Kidney (tissue), 14 donors: ENCODE measurements around the gene TNFRSF17. TPM values are rescaled to one million over a fixed set of nuclear protein-coding genes. Genes with fewer than 3 reads are reported as not detected.

Source experiments
- DNase-seq, 5 donors: peaks; one replicate each; pipeline ENCODE4 v3.0.0-alpha.2; 2013 to 2020
- FAIRE-seq: peaks from 2 replicates; lab custom pipeline; 2012; peaks lifted over from hg19 to GRCh38; lab: Jason Lieb, UNC
- H3K27ac ChIP-seq, 2 donors: one replicate each; pipeline ENCODE4 v1.7.0; 2013; ENCODE audit warnings: low read depth in 2 of 2, low read length in 2 of 2, inconsistent platforms in 1 of 2
- H3K27me3 ChIP-seq: one replicate; pipeline ENCODE4 v1.7.1; 2013; ENCODE audit warnings: low read length, inconsistent platforms; ENCODE audit not compliant: control insufficient read depth, insufficient read depth
- H3K36me3 ChIP-seq, 3 donors: one replicate each; pipeline versions ENCODE4 v1.7.0 to v1.7.1; 2013; ENCODE audit warnings: low read length in 3 of 3, control low read depth in 1 of 3, inconsistent platforms in 1 of 3; ENCODE audit not compliant: insufficient read depth in 3 of 3, control insufficient read depth in 2 of 3
- H3K4me1 ChIP-seq, 3 donors: one replicate each; pipeline versions ENCODE4 v1.7.0 to v1.7.1; 2013; ENCODE audit warnings: low read length in 3 of 3, inconsistent platforms in 1 of 3, low read depth in 1 of 3; ENCODE audit not compliant: control insufficient read depth in 2 of 3, insufficient read depth in 2 of 3
- H3K4me3 ChIP-seq, 3 donors: one replicate each; pipeline versions ENCODE4 v1.7.0 to v1.8.1; 2013; ENCODE audit warnings: low read length in 3 of 3, control low read depth in 1 of 3, inconsistent platforms in 1 of 3
- H3K9ac ChIP-seq, 3 donors: one replicate each; pipeline versions ENCODE4 v1.7.0 to v1.7.1; 2013; ENCODE audit warnings: low read length in 3 of 3, control low read depth in 1 of 3, inconsistent platforms in 1 of 3
- H3K9me3 ChIP-seq, 3 donors: one replicate each; pipeline versions ENCODE4 v1.7.0 to v1.7.1; 2013; ENCODE audit warnings: low read length in 3 of 3, control low read depth in 1 of 3, inconsistent platforms in 1 of 3; ENCODE audit not compliant: control insufficient read depth in 2 of 3, insufficient read depth in 1 of 3
- intact Hi-C: fragments of 100-400 bp; cut with DNase I; formaldehyde crosslinking; loops from one replicate; pipeline ENCODE4 v1.11.1; 2022
- polyA plus RNA-seq: library from polyadenylated mRNA; stranded (reverse); fragments of 350-450 nt; fragmentation: Illumina TruSeq; extraction: RNeasy Lipid Tissue Mini Kit (QIAGEN cat#74804); gene quantifications from one replicate; pipeline ENCODE4 v1.2.3, GENCODE V29; 2014; ENCODE audit warnings: low read depth, low replicate concordance; ENCODE audit not compliant: insufficient read depth
- total RNA-seq: library from RNA; stranded (reverse); fragmentation: NEBNext Ultra II Directional; extraction: Animal tissue kit (Norgen Biotek cat#: 25700); gene quantifications from one replicate; pipeline ENCODE4 v1.2.1, GENCODE V29; 2021
- TF ChIP-seq, protein P1 (sequence below): IDR thresholded peaks from 3 replicates; pipeline ENCODE4 v1.5.1; 2012; ENCODE audit warnings: mild to moderate bottlenecking, moderate library complexity, borderline replicate concordance; ENCODE audit not compliant: insufficient read depth; ENCODE audit errors: extremely low read depth
- donor health status: control.
- donor health status: control.
- donor health status: control.
- donor health status: control.
- donor health status: control.
- donor health status: DM: yes; HTN: yes; CAD: no.
- donor health status: Normal renal cell carcinoma (clear cell type).

The TNFRSF17 gene
- total and polyA plus RNA-seq, 2 donors from 2014 or later, result 3.0 TPM; not detected in 1

DNA sequence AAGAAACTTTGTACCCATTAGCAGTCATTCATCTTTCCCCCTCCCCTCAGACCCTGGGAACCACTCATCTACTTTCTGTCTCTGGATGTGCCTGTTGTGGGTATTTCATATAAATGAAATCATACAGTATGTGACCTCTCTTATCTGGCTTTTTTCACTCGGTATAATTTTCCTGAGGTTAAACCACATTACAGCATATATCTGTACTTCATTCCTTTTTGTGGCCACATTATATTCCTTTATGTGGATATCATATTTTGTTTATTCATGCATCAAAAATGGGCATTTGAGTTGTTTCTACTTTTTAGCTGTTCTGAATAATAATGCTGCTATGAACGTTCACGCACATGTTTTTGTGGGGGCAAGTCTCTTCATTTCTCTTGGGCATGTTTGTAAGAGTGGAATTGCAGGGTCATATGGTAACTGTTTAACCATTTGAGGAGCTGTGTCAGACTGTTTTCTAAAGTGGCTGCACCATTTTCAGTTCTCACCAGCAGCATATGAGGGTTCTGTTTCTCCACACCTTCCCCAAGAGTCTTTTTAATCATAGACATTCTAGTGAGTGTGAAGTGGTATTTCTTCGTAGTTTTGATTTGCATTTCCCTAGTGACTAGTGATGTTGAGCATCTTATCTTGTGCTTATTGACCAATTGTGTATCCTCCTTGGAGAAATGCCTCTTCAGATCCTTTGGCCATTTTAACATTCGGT lies 15.3 kb downstream of the TNFRSF17 start:
- no peak overlapping the region for H3K27ac ChIP-seq
- intact Hi-C loops, result no loop called here
- H3K9me3 ChIP-seq, result no peaks in the 10 kb centered on the region
- H3K4me3 ChIP-seq, result peak overlapping the region in 1 of 3 donors; percentile 22
- no peak for DNase-seq
- H3K4me1 ChIP-seq, result peaks cover 0 to 25% (median 9%) of the 10 kb centered on the region in 3 donors
- TF ChIP-seq, protein P1, sequence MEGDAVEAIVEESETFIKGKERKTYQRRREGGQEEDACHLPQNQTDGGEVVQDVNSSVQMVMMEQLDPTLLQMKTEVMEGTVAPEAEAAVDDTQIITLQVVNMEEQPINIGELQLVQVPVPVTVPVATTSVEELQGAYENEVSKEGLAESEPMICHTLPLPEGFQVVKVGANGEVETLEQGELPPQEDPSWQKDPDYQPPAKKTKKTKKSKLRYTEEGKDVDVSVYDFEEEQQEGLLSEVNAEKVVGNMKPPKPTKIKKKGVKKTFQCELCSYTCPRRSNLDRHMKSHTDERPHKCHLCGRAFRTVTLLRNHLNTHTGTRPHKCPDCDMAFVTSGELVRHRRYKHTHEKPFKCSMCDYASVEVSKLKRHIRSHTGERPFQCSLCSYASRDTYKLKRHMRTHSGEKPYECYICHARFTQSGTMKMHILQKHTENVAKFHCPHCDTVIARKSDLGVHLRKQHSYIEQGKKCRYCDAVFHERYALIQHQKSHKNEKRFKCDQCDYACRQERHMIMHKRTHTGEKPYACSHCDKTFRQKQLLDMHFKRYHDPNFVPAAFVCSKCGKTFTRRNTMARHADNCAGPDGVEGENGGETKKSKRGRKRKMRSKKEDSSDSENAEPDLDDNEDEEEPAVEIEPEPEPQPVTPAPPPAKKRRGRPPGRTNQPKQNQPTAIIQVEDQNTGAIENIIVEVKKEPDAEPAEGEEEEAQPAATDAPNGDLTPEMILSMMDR, result no peak
- H3K36me3 ChIP-seq, result no peaks in the 10 kb centered on the region
- peak overlapping the region in 1 of 3 donors; percentile 1 for H3K9ac ChIP-seq
- no peak for FAIRE-seq
- no peaks in the 10 kb centered on the region for H3K27me3 ChIP-seq

DNA sequence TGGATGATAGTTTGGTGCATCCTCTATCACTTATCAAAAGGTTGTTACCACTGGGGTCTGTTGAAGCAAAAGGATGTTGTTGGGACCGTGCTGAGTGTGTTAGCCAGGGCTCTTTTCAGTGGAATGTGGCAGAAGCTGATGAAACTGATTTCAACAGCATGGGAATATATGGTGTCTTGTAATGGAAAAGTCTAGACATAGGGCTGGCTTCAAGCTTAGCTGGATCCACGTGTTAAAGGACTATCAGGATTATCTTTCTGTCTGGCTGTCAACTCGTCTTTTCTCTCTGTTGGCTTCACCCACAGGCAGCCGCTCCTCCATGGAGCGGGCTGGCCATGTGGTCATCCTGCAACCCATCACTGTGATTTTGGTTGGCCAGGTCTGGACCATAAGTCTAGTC lies 20.2 kb downstream of the TNFRSF17 start:
- H3K4me1 ChIP-seq, result peaks cover 0 to 35% (median 10%) of the 10 kb centered on the region in 3 donors

DNA sequence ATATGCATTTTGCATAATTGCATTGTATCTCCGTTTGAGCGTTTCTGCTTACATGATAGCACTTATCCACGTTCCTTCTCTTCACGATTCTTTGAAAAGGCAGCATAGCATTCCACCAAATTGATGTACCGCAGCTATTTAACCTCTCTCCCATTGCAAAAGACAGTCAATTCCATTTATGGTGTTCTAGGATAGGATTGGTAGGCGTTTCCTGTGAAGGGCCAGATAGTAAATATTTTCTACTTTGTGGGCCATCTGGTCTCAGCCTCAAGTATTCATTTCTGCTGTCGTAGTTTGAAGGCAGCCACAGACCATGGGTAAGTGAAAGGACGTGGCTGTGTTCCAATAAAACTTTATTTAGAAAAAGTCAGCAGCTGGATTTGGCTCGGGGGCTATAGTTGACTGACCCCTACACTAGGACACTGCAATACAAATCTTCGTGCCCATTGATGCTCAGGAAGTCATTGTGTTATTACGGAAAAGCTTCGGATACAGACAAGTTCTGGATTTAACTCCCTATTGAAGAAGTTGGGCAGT lies 21.6 kb downstream of the TNFRSF17 start:
- Histone ChIP-seq H3K36me3 (no peaks in the 10 kb centered on the region), H3K4me3 (no peak overlapping the region), H3K27ac (no peak overlapping the region), H3K9ac (no peak overlapping the region), H3K4me1 (peaks cover 0 to 35% (median 17%) of the 10 kb centered on the region in 3 donors), H3K9me3 (no peaks in the 10 kb centered on the region), H3K27me3 (no peaks in the 10 kb centered on the region)
- intact Hi-C loops, result no loop called here
- FAIRE-seq (no peak), DNase-seq (no peak)
- TF ChIP-seq, protein P1, result no peak

More for the DNA sequence above, 20.2 kb downstream of the TNFRSF17 start:
- intact Hi-C loops, result no loop called here
- peak overlapping the region in 1 of 3 donors; percentile 22 for H3K9ac ChIP-seq
- no peak for DNase-seq
- H3K4me3 ChIP-seq, result no peak overlapping the region
- no peaks in the 10 kb centered on the region for H3K9me3 ChIP-seq
- H3K27ac ChIP-seq, result no peak overlapping the region
- TF ChIP-seq, protein P1, result no peak
- no peak for FAIRE-seq
- no peaks in the 10 kb centered on the region for H3K27me3 ChIP-seq
- no peaks in the 10 kb centered on the region for H3K36me3 ChIP-seq
